ENCODE measurements around the gene RAB11B.
"Not testable (repeated sequence)": the region's sequence is repeated elsewhere in the genome, so short reads cannot be mapped to it uniquely, and the experiment has no call there.

Gene RAB11B

GRCh38 chr19:8391198-8392016 lies 1.2 kb downstream of the RAB11B start:
- no peak for DNase-seq (ENCODE audit: low read depth)
- peak overlapping the region; percentile 5 for H3K4me3 ChIP-seq (ENCODE audit: low read depth, low read length)

GRCh38 chr19:8392017-8392591 lies 1.9 kb downstream of the RAB11B start:
- no peak overlapping the region for H3K4me3 ChIP-seq (ENCODE audit: low read depth, low read length)
- no peak for DNase-seq (ENCODE audit: low read depth)

GRCh38 chr19:8393192-8393870 lies 3.2 kb downstream of the RAB11B start:
- no peak overlapping the region for H3K4me3 ChIP-seq (ENCODE audit: low read depth, low read length)
- DNase-seq (ENCODE audit: low read depth): no peak

- H3K4me3 ChIP-seq (ENCODE audit: low read depth, low read length): no peak overlapping the region
- no peak for DNase-seq (ENCODE audit: low read depth)
These were observed 3.7 kb downstream of the RAB11B start for GRCh38 chr19:8393871-8394250.

GRCh38 chr19:8395621-8396082 lies 5.5 kb downstream of the RAB11B start:
- DNase-seq (ENCODE audit: low read depth): no peak
- H3K4me3 ChIP-seq (ENCODE audit: low read depth, low read length): no peak overlapping the region

GRCh38 chr19:8396185-8396562 lies 6.0 kb downstream of the RAB11B start:
- no peak overlapping the region for H3K4me3 ChIP-seq (ENCODE audit: low read depth, low read length)
- no peak for DNase-seq (ENCODE audit: low read depth)

GRCh38 chr19:8396563-8397203 lies 6.5 kb downstream of the RAB11B start:
- H3K4me3 ChIP-seq (ENCODE audit: low read depth, low read length): no peak overlapping the region
- no peak for DNase-seq (ENCODE audit: low read depth)

GRCh38 chr19:8397271-8397670 lies 7.1 kb downstream of the RAB11B start:
- no peak overlapping the region for H3K4me3 ChIP-seq (ENCODE audit: low read depth, low read length)
- DNase-seq (ENCODE audit: low read depth): no peak

GRCh38 chr19:8397746-8398310 lies 7.7 kb downstream of the RAB11B start:
- H3K4me3 ChIP-seq (ENCODE audit: low read depth, low read length): no peak overlapping the region
- no peak for DNase-seq (ENCODE audit: low read depth)

GRCh38 chr19:8398311-8398771 lies 8.2 kb downstream of the RAB11B start:
- DNase-seq (ENCODE audit: low read depth): no peak
- H3K4me3 ChIP-seq (ENCODE audit: low read depth, low read length): no peak overlapping the region

- no peak overlapping the region for H3K4me3 ChIP-seq (ENCODE audit: low read depth, low read length)
- DNase-seq (ENCODE audit: low read depth): no peak
These were observed 9.6 kb downstream of the RAB11B start for GRCh38 chr19:8399681-8400188.

GRCh38 chr19:8401981-8402411 lies 11.8 kb downstream of the RAB11B start:
- H3K4me3 ChIP-seq (ENCODE audit: low read depth, low read length): no peak overlapping the region
- no peak for DNase-seq (ENCODE audit: low read depth)

- no peak for DNase-seq (ENCODE audit: low read depth)
These were observed 13.1 kb downstream of the RAB11B start for GRCh38 chr19:8403098-8403819.

GRCh38 chr19:8403820-8404109 lies 13.6 kb downstream of the RAB11B start:
- no peak overlapping the region for H3K4me3 ChIP-seq (ENCODE audit: low read depth, low read length)
- no peak for DNase-seq (ENCODE audit: low read depth)

More at GRCh38 chr19:8403098-8403819, 13.1 kb downstream of the RAB11B start:
- no peak overlapping the region for H3K4me3 ChIP-seq (ENCODE audit: low read depth, low read length)

GRCh38 chr19:8404391-8405151 lies 14.4 kb downstream of the RAB11B start:
- H3K4me3 ChIP-seq (ENCODE audit: low read depth, low read length): no peak overlapping the region
- no peak for DNase-seq (ENCODE audit: low read depth)

- not testable (repeated sequence) for H3K4me3 ChIP-seq (ENCODE audit: low read depth, low read length); DNase-seq (ENCODE audit: low read depth)
These were observed 20.6 kb downstream of the RAB11B start for GRCh38 chr19:8410718-8411117.

GRCh38 chr19:8412783-8413628 lies 22.8 kb downstream of the RAB11B start, which contains the start of gene MARCHF2:
Gene MARCHF2, plus strand, starts transcription at chr19:8413305. Its CDS starts 8,536 bp downstream, at chr19:8421841.
- peak; percentile 87 for DNase-seq (ENCODE audit: low read depth)
- peak within 1 kb of the TSS; percentile 62 for H3K4me3 ChIP-seq (ENCODE audit: low read depth, low read length)

Measured in skeletal muscle cell (primary cell).